H1 (cell line): ENCODE results near the gene ZNF440. TPM values are rescaled to one million over a fixed set of nuclear protein-coding genes. Genes with fewer than 3 reads are reported as not detected.

Source experiments
- CTCF ChIA-PET: fragments of 300-600 bp; sonication (Branson Sonifier 250); formaldehyde crosslinking; loops from one replicate; lab custom pipeline; 2021; ENCODE audit not compliant: partially characterized antibody; lab: Charles Lee
- POLR2A ChIA-PET: fragments of 300-600 bp; sonication (Branson Sonifier 250); formaldehyde crosslinking; loops from one replicate; lab custom pipeline; 2021; ENCODE audit warnings: inconsistent platforms; ENCODE audit not compliant: partially characterized antibody; lab: Charles Lee
- DNase-seq, 2 experiments: peaks; one replicate each; pipeline versions ENCODE4 v3.0.0 to v3.0.0-alpha.2; 2010 to 2022; ENCODE audit warnings: low spot score in 2 of 2, low read depth in 1 of 2, mixed read lengths in 1 of 2
- FAIRE-seq: peaks from 2 replicates; lab custom pipeline; 2011; peaks lifted over from hg19 to GRCh38; lab: Jason Lieb, UNC
- H2AFZ ChIP-seq: 2 replicates; pipeline ENCODE4 v1.8.1; 2012; ENCODE audit warnings: low read length, inconsistent platforms
- H2AK5ac ChIP-seq: 2 replicates; pipeline ENCODE4 v1.6.1; 2013; ENCODE audit warnings: low read depth, low read length
- H2BK120ac ChIP-seq: replicated peaks from 2 replicates; pipeline ENCODE3; 2013; ENCODE audit warnings: low read depth, low read length, inconsistent platforms
- H2BK12ac ChIP-seq: 2 replicates; pipeline ENCODE4 v1.6.1; 2013; ENCODE audit warnings: low read depth, low read length
- H2BK15ac ChIP-seq: 2 replicates; pipeline ENCODE4 v1.6.1; 2013; ENCODE audit warnings: low read length
- H2BK20ac ChIP-seq: 2 replicates; pipeline ENCODE4 v1.6.1; 2013; ENCODE audit warnings: low read length
- H2BK5ac ChIP-seq: 2 replicates; pipeline ENCODE4 v1.6.1; 2013; ENCODE audit warnings: low read depth, low read length
- H3K14ac ChIP-seq: 2 replicates; pipeline ENCODE4 v1.6.1; 2013; ENCODE audit warnings: inconsistent platforms; ENCODE audit not compliant: insufficient read length
- H3K18ac ChIP-seq: 2 replicates; pipeline ENCODE4 v1.6.1; 2013; ENCODE audit warnings: low read length; ENCODE audit errors: extremely low read depth
- H3K23ac ChIP-seq: 2 replicates; pipeline ENCODE4 v1.6.1; 2013; ENCODE audit warnings: inconsistent platforms; ENCODE audit not compliant: insufficient read length
- H3K23me2 ChIP-seq: 2 replicates; pipeline ENCODE4 v1.6.1; 2013; ENCODE audit warnings: low read depth, low read length
- H3K27ac ChIP-seq: 2 replicates; pipeline ENCODE4 v1.6.1; 2011; ENCODE audit warnings: low read depth, low read length, inconsistent platforms
- H3K27me3 ChIP-seq, 4 experiments: replicated peaks in 1 of 4; 1 replicate in 1 of 4; 2 replicates in 3 of 4; pipeline versions ENCODE4 v1.6.1 to v1.8.1; 2011 to 2013; ENCODE audit warnings: low read length in 3 of 4, mild to moderate bottlenecking in 3 of 4, inconsistent platforms in 2 of 4, mixed read lengths in 2 of 4, moderate library complexity in 1 of 4; ENCODE audit not compliant: control insufficient read depth in 3 of 4, insufficient read depth in 3 of 4; ENCODE audit errors: extremely low read depth in 1 of 4
- H3K36me3 ChIP-seq, 4 experiments: 2 replicates each; pipeline versions ENCODE4 v1.6.1 to v1.8.1; 2011 to 2013; ENCODE audit warnings: mild to moderate bottlenecking in 4 of 4, low read length in 3 of 4, moderate library complexity in 2 of 4, control low read depth in 1 of 4, inconsistent platforms in 1 of 4; ENCODE audit not compliant: insufficient read depth in 4 of 4, control insufficient read depth in 2 of 4
- H3K4ac ChIP-seq: replicated peaks from 2 replicates; pipeline ENCODE3; 2013; ENCODE audit warnings: low read length, low read depth, mixed read lengths, inconsistent platforms; ENCODE audit not compliant: insufficient read length
- H3K4me1 ChIP-seq, 4 experiments: replicated peaks in 1 of 4; 1 replicate in 1 of 4; 2 replicates in 3 of 4; pipeline versions ENCODE4 v1.6.1 to v1.8.1; 2011 to 2013; ENCODE audit warnings: low read length in 3 of 4, inconsistent platforms in 2 of 4, mixed read lengths in 1 of 4; ENCODE audit not compliant: insufficient read depth in 4 of 4, control insufficient read depth in 3 of 4
- H3K4me2 ChIP-seq, 2 experiments: 2 replicates each; pipeline versions ENCODE4 v1.6.1 to v1.8.1; 2011 to 2013; ENCODE audit warnings: low read depth in 2 of 2, low read length in 2 of 2, control low read depth in 1 of 2, inconsistent platforms in 1 of 2, mild to moderate bottlenecking in 1 of 2; ENCODE audit not compliant: insufficient read depth in 1 of 2
- H3K4me3 ChIP-seq, 4 experiments: fragments of 200-600, 300-600 bp in 1 of 4; sonication (generic), shearing (Covaris generic), sonication (Bioruptor Twin) in 1 of 4; 2 replicates each; pipeline versions ENCODE4 v1.5.1 to v1.8.1; 2011 to 2016; ENCODE audit warnings: low read length in 4 of 4, low read depth in 3 of 4, control low read depth in 2 of 4, inconsistent platforms in 2 of 4, mild to moderate bottlenecking in 2 of 4, mixed read lengths in 1 of 4, moderate library complexity in 1 of 4; ENCODE audit not compliant: insufficient read depth in 2 of 4; ENCODE audit errors: extremely low read depth in 1 of 4
- H3K56ac ChIP-seq: replicated peaks from 2 replicates; pipeline ENCODE3; 2013; ENCODE audit warnings: low read depth, mild to moderate bottlenecking, mixed read lengths, low read length, inconsistent platforms; ENCODE audit not compliant: insufficient read length
- H3K79me1 ChIP-seq: 2 replicates; pipeline ENCODE4 v1.6.1; 2013; ENCODE audit warnings: low read depth, low read length, control low read depth
- H3K79me2 ChIP-seq, 2 experiments: 2 replicates each; pipeline versions ENCODE4 v1.6.1 to v1.8.1; 2012 to 2013; ENCODE audit warnings: low read length in 2 of 2, mild to moderate bottlenecking in 2 of 2, inconsistent platforms in 1 of 2; ENCODE audit not compliant: insufficient read depth in 2 of 2, control insufficient read depth in 1 of 2
- H3K9ac ChIP-seq, 4 experiments: replicated peaks in 1 of 4; 1 replicate in 1 of 4; 2 replicates in 3 of 4; pipeline versions ENCODE4 v1.6.1 to v1.8.1; 2011 to 2013; ENCODE audit warnings: low read depth in 3 of 4, low read length in 3 of 4, control low read depth in 2 of 4, mild to moderate bottlenecking in 2 of 4, moderate library complexity in 2 of 4, inconsistent platforms in 1 of 4; ENCODE audit errors: extremely low read depth in 1 of 4
- H3K9me3 ChIP-seq, 2 experiments: 2 replicates each; pipeline versions ENCODE4 v1.6.1 to v1.8.1; 2012 to 2013; ENCODE audit warnings: mild to moderate bottlenecking in 2 of 2, moderate library complexity in 2 of 2, control low read depth in 1 of 2, inconsistent platforms in 1 of 2, low read depth in 1 of 2, low read length in 1 of 2, mixed read lengths in 1 of 2; ENCODE audit not compliant: insufficient read depth in 2 of 2
- H4K20me1 ChIP-seq, 2 experiments: replicated peaks in 1 of 2; 2 replicates each; pipeline versions ENCODE3 to v1.8.1; 2011 to 2013; ENCODE audit warnings: inconsistent platforms in 2 of 2, low read length in 2 of 2, mild to moderate bottlenecking in 1 of 2; ENCODE audit not compliant: insufficient read depth in 2 of 2, control insufficient read depth in 1 of 2
- H4K5ac ChIP-seq: 2 replicates; pipeline ENCODE4 v1.6.1; 2013; ENCODE audit warnings: low read length, low read depth, mixed read lengths, inconsistent platforms; ENCODE audit not compliant: insufficient read length
- H4K8ac ChIP-seq: 2 replicates; pipeline ENCODE4 v1.8.0; 2013; ENCODE audit warnings: mild to moderate bottlenecking, moderate library complexity, low read length, inconsistent platforms; ENCODE audit not compliant: insufficient read depth; ENCODE audit errors: extremely low read depth
- H4K91ac ChIP-seq: replicated peaks from 2 replicates; pipeline ENCODE3; 2013; ENCODE audit warnings: low read length, mixed read lengths, inconsistent platforms; ENCODE audit not compliant: insufficient read length
- BRCA1 ChIP-seq: IDR thresholded peaks from 2 replicates; pipeline ENCODE4 v1.6.1; 2012; ENCODE audit warnings: low read depth, low read length, improper control_type of control experiment
- CBX5 ChIP-seq: fragments of 300-800, 300-1000 bp; sonication (generic); IDR thresholded peaks from 2 replicates; pipeline ENCODE4 v1.7.1; 2016; ENCODE audit warnings: antibody characterized with exemption, low read length, low read depth
- CEBPB ChIP-seq: IDR thresholded peaks from 2 replicates; pipeline ENCODE4 v1.6.1; 2012; ENCODE audit warnings: low read depth, low read length
- CTCF ChIP-seq, 3 experiments: IDR thresholded peaks; 1 replicate in 2 of 3; 2 replicates in 1 of 3; pipeline versions ENCODE4 v1.5.1 to v1.6.1; 2011; ENCODE audit warnings: low read length in 3 of 3, mild to moderate bottlenecking in 3 of 3, inconsistent platforms in 2 of 3, low read depth in 1 of 3, moderate library complexity in 1 of 3; ENCODE audit not compliant: insufficient read depth in 1 of 3; ENCODE audit errors: control extremely low read depth in 1 of 3
- HDAC6 ChIP-seq: IDR thresholded peaks from one replicate; pipeline ENCODE4 v1.7.1; 2012; ENCODE audit warnings: low read depth, mild to moderate bottlenecking, inconsistent platforms, low read length, moderate library complexity
- KDM4A ChIP-seq: IDR thresholded peaks from one replicate; pipeline ENCODE4 v1.7.1; 2012; ENCODE audit warnings: low read depth, mild to moderate bottlenecking, moderate library complexity, low read length, inconsistent platforms; ENCODE audit not compliant: severe bottlenecking
- RAD21 ChIP-seq, 2 experiments: IDR thresholded peaks in 1 of 2; conservative IDR thresholded peaks in 1 of 2; 2 replicates each; pipeline ENCODE4 v1.6.1; 2011; ENCODE audit warnings: low read depth in 2 of 2, low read length in 2 of 2, improper control_type of control experiment in 1 of 2, inconsistent platforms in 1 of 2, mild to moderate bottlenecking in 1 of 2, moderate library complexity in 1 of 2
- SAP30 ChIP-seq: fragments of 300-600 bp; sonication (generic); IDR thresholded peaks from 2 replicates; pipeline ENCODE4 v1.7.1; 2012; ENCODE audit warnings: low read length, moderate library complexity, mild to moderate bottlenecking, inconsistent platforms; ENCODE audit not compliant: insufficient read depth, insufficient replicate concordance
- SIN3A ChIP-seq, 2 experiments: IDR thresholded peaks in 1 of 2; conservative IDR thresholded peaks in 1 of 2; 2 replicates each; pipeline ENCODE4 v1.6.1; 2011 to 2012; ENCODE audit warnings: low read length in 2 of 2, improper control_type of control experiment in 1 of 2, low read depth in 1 of 2, mild to moderate bottlenecking in 1 of 2
- WGBS, 2 experiments: shearing (Covaris generic) in 1 of 2; methylation state at CpG; one replicate each; pipeline versions ENCODE4 v1.1.6 to v1.1.7; 2013 to 2015; ENCODE audit warnings: low lambda C conversion rate in 2 of 2, mixed read lengths in 2 of 2, inconsistent platforms in 1 of 2, low coverage in 1 of 2, missing lambda C conversion rate in 1 of 2; ENCODE audit not compliant: insufficient replicate concordance in 2 of 2, insufficient coverage in 1 of 2, insufficient read length in 1 of 2; ENCODE audit errors: extremely low coverage in 1 of 2, missing lambda C conversion rate in 1 of 2; 5-methylcytosine and 5-hydroxymethylcytosine counted together
- polyA plus RNA-seq, 7 experiments: library from polyadenylated mRNA; depleted of rRNA in 3 of 7; stranded (reverse) in 5 of 7; unstranded in 2 of 7; fragments of >200 nt in 5 of 7; fragments of 200-250 nt in 2 of 7; gene quantifications; 1 replicate in 5 of 7; 2 replicates in 1 of 7; 4 replicates in 1 of 7; pipeline versions ENCODE4 v1.2.1 to v1.2.3, GENCODE V29; 2011 to 2013; ENCODE audit warnings: missing spikeins in 2 of 7, mixed read lengths in 2 of 7
- total RNA-seq: library from RNA; stranded (reverse); fragmentation: NEBNext Ultra II Directional; extraction: Animal tissue kit (Norgen Biotek cat#: 25700); gene quantifications from 2 replicates; pipeline ENCODE4 v1.2.1, GENCODE V29; 2021

Gene ZNF440
- total and polyA plus RNA-seq, 2 of the 8 experiments (the other 6 are each of a cell fraction or from before 2014, with no cell fraction given), result 0.77 to 6.5 TPM

GRCh38 chr19:11881151-11881800, 67.2 kb downstream of the ZNF440 start:
- ChIA-PET POLR2A (interaction anchor here (0.6 to 11.6 kb wide), 8 partner anchors 43 to 259 kb away, joined by 3 to 65 read pairs (median 4); partner anchors contain the start of genes ZNF20, ZNF700, ZNF763 and ZNF878), CTCF (interaction anchor here (0.6 to 12.8 kb wide), 15 partner anchors 12 to 1351 kb away, joined by 3 to 169 read pairs (median 7); partner anchors contain the start of genes ZNF20, ZNF491 and ZNF700)
- no peak overlapping the region for H2AK5ac ChIP-seq
- H3K4me1 ChIP-seq, result no peaks in the 10 kb centered on the region
- H2BK15ac ChIP-seq, result no peak overlapping the region
- H3K79me1 ChIP-seq, result no peaks in the 10 kb centered on the region
- WGBS, 2 experiments, result 12% methylated on average over 10 of the region's 10 CpGs; no CpG with 5 or more reads in 1 of the 2 experiments
- no peak overlapping the region for H4K91ac ChIP-seq
- H3K9ac ChIP-seq, result no peak overlapping the region
- no peak overlapping the region for H3K4ac ChIP-seq
- H2BK5ac ChIP-seq, result no peak overlapping the region
- no peak overlapping the region for H2BK12ac ChIP-seq
- peak; percentile 47 to 83 for DNase-seq
- H3K36me3 ChIP-seq, result no peaks in the 10 kb centered on the region
- no peak overlapping the region for H3K23ac ChIP-seq
- 0 out of 2 replicates have a peak, but pooled peaks cover 1% of the 10 kb centered on the region for H3K23me2 ChIP-seq
- no peaks in the 10 kb centered on the region; a peak in 2 of 7 replicates for H3K27me3 ChIP-seq
- H2BK120ac ChIP-seq, result no peak overlapping the region
- H3K79me2 ChIP-seq, result no peaks in the 10 kb centered on the region
- H3K27ac ChIP-seq, result no peak overlapping the region
- no peaks in the 10 kb centered on the region for H4K20me1 ChIP-seq
- no peak overlapping the region for H4K8ac ChIP-seq
- peak overlapping the region; percentile 3 to 23; a peak in 1 of 4 replicates for H3K4me2 ChIP-seq
- FAIRE-seq, result peak; percentile 87
- no peak overlapping the region for H3K14ac ChIP-seq
- no peak overlapping the region for H3K18ac ChIP-seq
- no peak overlapping the region for H3K56ac ChIP-seq
- no peak overlapping the region for H2AFZ ChIP-seq
- no peak overlapping the region for H3K4me3 ChIP-seq
- no peak overlapping the region for H2BK20ac ChIP-seq
- no peak overlapping the region for H4K5ac ChIP-seq
- peaks cover 0 to 3% of the 10 kb centered on the region in 2 experiments; a peak in 2 of 4 replicates for H3K9me3 ChIP-seq
- TF ChIP-seq KDM4A (no peak), SIN3A (conservative IDR thresholded peaks at IDR 0.05 in 1 of 2, IDR thresholded peaks at IDR 0.05 in 1 of 2; ENCODE audit: low read depth in 1 of 2, low read length in 2 of 2) (no peak), CEBPB (no peak), HDAC6 (no peak), BRCA1 (no peak), SAP30 (no peak), RAD21 (IDR thresholded peaks at IDR 0.05 in 1 of 2, conservative IDR thresholded peaks at IDR 0.05 in 1 of 2; ENCODE audit: low read depth in 2 of 2, low read length in 2 of 2) (peak; percentile 92 to 93), CTCF (IDR thresholded peaks at IDR 0.05; ENCODE audit: control extremely low read depth in 1 of 3, insufficient read depth in 1 of 3, low read depth in 1 of 3, low read length in 3 of 3) (peak; percentile 71 to 88 (median 75)), CBX5 (no peak)
